WTC11 (cell line): Measurements from ENCODE around the gene SUV39H2.

Experiments used
- CREM ChIP-seq: sonication (generic); formaldehyde crosslinking; IDR thresholded peaks from 2 replicates; pipeline ENCODE4 v1.8.1; 2022; ENCODE audit warnings: mild to moderate bottlenecking, missing genetic modification reagents, moderate library complexity
- NFYB ChIP-seq: sonication (generic); formaldehyde crosslinking; conservative IDR thresholded peaks from 2 replicates; pipeline ENCODE4 v1.8.0; 2022; ENCODE audit warnings: low read depth, missing genetic modification reagents
- SMAD3 ChIP-seq: sonication (generic); formaldehyde crosslinking; IDR thresholded peaks from 2 replicates; pipeline ENCODE4 v1.8.0; 2022; ENCODE audit warnings: missing genetic modification reagents, mild to moderate bottlenecking, borderline replicate concordance
- TP53 ChIP-seq: sonication (generic); formaldehyde crosslinking; IDR thresholded peaks from 2 replicates; pipeline ENCODE4 v1.8.1; 2023; ENCODE audit warnings: mild to moderate bottlenecking, missing genetic modification reagents
- TF ChIP-seq, protein P1 (sequence below): sonication (generic); formaldehyde crosslinking; IDR thresholded peaks from 2 replicates; pipeline ENCODE4 v1.8.0; 2022; ENCODE audit warnings: mild to moderate bottlenecking, missing genetic modification reagents
- TF ChIP-seq, protein P2 (sequence below): fragments of 200-600 bp; IDR thresholded peaks from 2 replicates; pipeline ENCODE4 v1.8.0; 2022; ENCODE audit warnings: antibody characterized with exemption

DNA sequence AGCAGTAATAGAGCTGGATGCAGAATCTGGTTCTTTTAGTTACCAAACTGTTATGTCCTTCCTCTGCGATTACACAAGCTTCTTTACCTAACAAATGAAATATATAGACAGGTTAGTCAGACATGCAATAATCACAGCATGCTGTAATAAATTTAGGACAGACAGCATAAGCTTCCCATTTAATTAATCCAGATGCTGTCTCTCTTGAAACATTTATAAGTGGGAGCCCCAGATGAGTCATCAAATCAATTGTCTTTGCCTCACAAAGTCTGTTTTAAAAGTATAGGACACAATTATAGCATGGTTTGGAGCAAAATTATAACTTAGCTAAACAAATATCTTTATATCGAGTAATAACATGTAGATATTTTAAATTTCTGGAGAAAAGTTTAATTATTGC is 42.5 kb upstream of the SUV39H2 start:
- TF ChIP-seq, protein P1, sequence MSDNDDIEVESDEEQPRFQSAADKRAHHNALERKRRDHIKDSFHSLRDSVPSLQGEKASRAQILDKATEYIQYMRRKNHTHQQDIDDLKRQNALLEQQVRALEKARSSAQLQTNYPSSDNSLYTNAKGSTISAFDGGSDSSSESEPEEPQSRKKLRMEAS (CRISPR knock-in tag) = no peak
- TF ChIP-seq NFYB (CRISPR knock-in tag) (no peak), SMAD3 (no peak), TP53 (no peak), CREM (no peak)
- TF ChIP-seq, protein P2, sequence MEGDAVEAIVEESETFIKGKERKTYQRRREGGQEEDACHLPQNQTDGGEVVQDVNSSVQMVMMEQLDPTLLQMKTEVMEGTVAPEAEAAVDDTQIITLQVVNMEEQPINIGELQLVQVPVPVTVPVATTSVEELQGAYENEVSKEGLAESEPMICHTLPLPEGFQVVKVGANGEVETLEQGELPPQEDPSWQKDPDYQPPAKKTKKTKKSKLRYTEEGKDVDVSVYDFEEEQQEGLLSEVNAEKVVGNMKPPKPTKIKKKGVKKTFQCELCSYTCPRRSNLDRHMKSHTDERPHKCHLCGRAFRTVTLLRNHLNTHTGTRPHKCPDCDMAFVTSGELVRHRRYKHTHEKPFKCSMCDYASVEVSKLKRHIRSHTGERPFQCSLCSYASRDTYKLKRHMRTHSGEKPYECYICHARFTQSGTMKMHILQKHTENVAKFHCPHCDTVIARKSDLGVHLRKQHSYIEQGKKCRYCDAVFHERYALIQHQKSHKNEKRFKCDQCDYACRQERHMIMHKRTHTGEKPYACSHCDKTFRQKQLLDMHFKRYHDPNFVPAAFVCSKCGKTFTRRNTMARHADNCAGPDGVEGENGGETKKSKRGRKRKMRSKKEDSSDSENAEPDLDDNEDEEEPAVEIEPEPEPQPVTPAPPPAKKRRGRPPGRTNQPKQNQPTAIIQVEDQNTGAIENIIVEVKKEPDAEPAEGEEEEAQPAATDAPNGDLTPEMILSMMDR = no peak
